AG09319 (cell line): ENCODE data around the gene CCDC91.

Experiments used
- DNase-seq: peaks from one replicate; pipeline ENCODE4 v3.0.0-alpha.2; 2010; ENCODE audit warnings: low read depth; ENCODE audit errors: extremely low read depth
- TF ChIP-seq, protein P1 (sequence below): IDR thresholded peaks from 2 replicates; pipeline ENCODE4 v1.5.1; 2011; ENCODE audit warnings: low read depth, mild to moderate bottlenecking, inconsistent platforms, low read length, moderate library complexity

CCDC91 gene

DNA sequence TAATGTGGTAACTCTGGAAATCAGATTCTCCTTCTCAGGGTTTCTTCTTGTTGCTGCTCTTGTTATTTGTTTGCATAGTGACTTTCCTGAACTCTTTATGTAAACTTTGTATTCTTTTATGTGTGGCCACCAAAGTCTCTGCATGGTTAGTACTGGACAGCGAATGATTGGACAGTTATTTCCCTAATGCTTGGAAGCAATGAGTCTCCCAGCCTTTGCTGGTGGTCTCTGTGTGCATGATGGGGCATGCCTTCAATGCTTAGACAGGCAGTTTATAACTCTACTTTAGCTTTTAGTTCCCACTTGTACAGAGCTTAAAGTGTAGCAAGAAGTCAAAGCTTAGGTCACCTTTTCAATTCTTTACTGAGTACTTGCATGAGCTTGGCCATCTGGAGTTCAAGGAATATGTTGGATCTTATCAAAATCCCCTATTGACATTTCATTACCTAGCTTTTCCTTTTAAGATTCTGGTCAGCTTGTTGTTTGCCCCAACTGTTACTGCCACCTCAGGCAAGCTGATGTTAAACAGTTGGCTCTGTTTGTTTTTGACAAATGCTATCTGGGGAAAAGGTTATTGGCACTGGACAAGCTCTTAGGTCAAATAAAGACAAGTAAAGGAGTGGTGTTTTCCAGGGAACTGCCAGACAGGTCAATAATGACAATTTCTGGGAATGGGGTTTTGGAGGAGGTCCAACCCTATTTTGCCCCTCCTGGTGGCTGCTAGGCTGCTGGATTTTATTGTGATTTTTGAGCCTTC lies 12.3 kb downstream of the CCDC91 start:
- no peak for DNase-seq
- TF ChIP-seq, protein P1, sequence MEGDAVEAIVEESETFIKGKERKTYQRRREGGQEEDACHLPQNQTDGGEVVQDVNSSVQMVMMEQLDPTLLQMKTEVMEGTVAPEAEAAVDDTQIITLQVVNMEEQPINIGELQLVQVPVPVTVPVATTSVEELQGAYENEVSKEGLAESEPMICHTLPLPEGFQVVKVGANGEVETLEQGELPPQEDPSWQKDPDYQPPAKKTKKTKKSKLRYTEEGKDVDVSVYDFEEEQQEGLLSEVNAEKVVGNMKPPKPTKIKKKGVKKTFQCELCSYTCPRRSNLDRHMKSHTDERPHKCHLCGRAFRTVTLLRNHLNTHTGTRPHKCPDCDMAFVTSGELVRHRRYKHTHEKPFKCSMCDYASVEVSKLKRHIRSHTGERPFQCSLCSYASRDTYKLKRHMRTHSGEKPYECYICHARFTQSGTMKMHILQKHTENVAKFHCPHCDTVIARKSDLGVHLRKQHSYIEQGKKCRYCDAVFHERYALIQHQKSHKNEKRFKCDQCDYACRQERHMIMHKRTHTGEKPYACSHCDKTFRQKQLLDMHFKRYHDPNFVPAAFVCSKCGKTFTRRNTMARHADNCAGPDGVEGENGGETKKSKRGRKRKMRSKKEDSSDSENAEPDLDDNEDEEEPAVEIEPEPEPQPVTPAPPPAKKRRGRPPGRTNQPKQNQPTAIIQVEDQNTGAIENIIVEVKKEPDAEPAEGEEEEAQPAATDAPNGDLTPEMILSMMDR = no peak

DNA sequence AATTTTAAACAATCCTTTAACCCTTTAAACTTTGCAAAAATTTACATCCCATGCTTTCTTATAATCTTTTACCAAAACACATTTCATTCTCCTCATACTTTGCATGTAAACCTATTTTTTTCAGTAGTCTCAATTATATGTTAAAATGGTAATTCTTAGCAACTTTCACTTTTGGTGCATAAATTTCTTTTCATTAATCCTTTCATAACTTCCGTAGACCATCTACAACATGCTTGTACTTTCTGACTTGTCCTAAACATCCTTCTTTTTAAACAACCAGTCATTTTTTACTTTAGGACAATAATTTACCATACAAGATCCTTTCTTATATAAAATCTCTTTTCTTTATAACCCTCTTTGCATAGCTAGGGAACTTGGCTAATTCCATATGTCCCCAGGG lies 19.5 kb downstream of the CCDC91 start:
- no peak for DNase-seq
- TF ChIP-seq, protein P1 = no peak

DNA sequence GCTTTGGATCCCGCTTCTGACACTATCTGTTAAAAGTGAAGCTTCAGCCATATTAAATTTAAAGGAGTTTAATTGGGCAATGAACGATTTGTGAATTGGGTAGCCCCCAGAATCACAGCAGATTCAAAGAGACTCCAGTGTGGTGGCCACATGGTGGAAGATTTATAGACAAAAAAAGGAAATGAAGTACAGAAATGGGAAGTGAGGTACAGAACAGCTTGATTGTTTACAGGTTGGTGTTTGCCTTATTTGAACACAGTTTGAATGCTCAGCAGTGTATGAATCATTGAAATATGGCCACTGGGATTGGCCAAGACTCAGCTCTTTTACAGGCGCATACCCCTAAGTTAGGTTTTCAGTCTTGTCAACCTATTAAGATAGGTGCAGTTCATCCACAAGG lies 21.9 kb downstream of the CCDC91 start:
- TF ChIP-seq, protein P1 = no peak
- no peak for DNase-seq

DNA sequence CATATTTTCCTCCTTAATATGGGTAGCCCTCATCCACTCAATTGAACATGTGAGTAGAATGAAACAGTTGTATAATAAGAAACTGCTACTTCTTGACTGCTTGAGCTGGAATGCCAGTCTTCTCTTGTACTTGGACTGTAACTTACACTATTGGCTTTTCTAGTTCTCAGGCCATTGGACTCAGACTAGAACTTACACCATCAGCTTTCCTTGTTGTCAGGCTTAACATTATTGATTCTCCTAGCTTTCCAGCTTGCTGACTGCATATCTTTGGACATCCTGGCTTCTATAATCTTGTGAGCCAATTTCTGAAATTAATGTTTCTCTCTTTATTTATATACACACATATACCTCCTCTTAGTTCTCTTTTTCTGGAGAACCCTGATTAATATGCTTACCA lies 24.8 kb downstream of the CCDC91 start:
- TF ChIP-seq, protein P1 = no peak
- DNase-seq = no peak

DNA sequence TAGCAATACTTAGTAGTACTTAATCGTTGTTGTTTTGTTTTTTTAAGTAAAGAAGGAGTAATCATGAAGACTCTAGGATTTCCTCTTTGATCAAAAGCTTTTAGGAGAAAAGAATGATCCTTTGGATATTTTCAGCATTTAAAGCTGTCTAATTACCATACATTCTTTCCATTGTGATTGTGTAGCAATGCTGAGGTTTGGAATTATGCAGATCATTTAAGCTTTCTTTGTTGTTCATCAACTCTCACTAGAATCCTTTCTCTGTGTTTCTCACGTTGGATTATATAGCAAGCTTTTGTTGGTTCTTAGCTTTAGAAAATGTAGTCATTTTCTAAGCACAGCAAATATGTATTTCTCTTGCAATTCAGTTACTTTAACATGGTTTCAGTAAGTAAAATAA lies 25.8 kb downstream of the CCDC91 start:
- DNase-seq = no peak
- TF ChIP-seq, protein P1 = no peak

DNA sequence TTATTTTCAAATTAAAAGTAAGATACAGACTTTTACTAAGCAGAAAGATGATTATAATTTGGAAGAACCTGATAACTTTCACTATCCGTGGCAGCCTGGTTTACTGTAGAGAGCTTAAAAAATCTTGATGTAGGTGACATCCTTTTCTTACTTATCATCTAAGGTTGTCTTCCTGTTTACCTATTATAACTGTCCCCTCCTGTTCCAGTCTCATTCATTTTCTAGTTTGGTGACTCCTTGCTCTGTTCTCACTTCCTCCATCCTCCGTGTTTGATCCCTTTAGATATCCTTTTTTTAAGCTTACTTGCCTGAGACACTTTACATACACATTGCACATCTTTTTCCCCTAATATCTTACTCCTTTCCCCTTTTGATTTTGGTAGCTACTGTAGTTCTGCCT lies 27.5 kb downstream of the CCDC91 start:
- TF ChIP-seq, protein P1 = no peak

DNA sequence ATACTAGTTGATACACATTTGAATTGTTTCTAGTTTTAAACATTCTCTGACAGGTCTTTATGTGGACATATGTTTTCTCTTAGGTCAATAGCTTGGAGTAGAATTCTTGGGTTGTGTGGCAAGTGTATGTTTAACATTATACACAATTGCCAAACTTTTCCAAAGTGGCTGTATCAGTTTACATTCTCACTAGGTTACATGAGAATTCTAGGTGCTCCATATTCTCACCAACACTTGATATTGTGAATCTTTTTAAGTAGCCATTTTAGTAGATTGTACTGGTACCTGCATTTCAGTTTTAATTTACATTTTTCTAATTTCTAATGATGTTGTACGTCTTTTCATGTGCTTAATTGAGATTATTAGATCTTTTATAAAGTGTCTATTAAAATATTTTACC lies 28.6 kb downstream of the CCDC91 start:
- no peak for DNase-seq
- TF ChIP-seq, protein P1 = no peak

More for the DNA sequence above, 27.5 kb downstream of the CCDC91 start:
- no peak for DNase-seq
